Measurements from ENCODE around the gene TCEANC2.

TCEANC2 gene

DNA sequence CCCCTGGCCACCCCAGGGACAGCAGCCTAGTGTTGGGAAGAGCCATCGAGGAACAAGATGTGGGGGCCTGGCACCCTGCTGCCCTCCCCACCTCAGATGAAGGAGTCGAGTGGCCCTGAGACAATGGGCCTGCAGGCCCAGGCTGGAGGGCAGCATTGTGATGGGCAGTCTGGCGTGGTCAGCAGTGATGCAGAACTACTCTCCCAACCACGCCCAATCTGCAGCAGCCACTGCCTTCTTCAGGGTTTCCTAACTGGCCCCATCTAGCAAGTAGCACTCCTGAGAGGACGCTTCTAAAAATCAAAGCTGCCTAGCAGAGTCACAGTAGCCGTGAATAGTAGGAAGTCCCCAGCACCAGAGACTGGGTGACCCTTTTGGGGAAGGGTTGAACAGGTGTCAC is 80.9 kb downstream of the TCEANC2 start:
- no peak overlapping the region for H3K4me3 ChIP-seq (replicated peaks; ENCODE audit: low read depth, low read length)
- TF ChIP-seq, protein P1, sequence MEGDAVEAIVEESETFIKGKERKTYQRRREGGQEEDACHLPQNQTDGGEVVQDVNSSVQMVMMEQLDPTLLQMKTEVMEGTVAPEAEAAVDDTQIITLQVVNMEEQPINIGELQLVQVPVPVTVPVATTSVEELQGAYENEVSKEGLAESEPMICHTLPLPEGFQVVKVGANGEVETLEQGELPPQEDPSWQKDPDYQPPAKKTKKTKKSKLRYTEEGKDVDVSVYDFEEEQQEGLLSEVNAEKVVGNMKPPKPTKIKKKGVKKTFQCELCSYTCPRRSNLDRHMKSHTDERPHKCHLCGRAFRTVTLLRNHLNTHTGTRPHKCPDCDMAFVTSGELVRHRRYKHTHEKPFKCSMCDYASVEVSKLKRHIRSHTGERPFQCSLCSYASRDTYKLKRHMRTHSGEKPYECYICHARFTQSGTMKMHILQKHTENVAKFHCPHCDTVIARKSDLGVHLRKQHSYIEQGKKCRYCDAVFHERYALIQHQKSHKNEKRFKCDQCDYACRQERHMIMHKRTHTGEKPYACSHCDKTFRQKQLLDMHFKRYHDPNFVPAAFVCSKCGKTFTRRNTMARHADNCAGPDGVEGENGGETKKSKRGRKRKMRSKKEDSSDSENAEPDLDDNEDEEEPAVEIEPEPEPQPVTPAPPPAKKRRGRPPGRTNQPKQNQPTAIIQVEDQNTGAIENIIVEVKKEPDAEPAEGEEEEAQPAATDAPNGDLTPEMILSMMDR (IDR thresholded peaks at IDR 0.05; ENCODE audit: low read depth, low read length, missing control alignments): no peak
- DNase-seq (ENCODE audit: extremely low read depth, low read depth): no peak

DNA sequence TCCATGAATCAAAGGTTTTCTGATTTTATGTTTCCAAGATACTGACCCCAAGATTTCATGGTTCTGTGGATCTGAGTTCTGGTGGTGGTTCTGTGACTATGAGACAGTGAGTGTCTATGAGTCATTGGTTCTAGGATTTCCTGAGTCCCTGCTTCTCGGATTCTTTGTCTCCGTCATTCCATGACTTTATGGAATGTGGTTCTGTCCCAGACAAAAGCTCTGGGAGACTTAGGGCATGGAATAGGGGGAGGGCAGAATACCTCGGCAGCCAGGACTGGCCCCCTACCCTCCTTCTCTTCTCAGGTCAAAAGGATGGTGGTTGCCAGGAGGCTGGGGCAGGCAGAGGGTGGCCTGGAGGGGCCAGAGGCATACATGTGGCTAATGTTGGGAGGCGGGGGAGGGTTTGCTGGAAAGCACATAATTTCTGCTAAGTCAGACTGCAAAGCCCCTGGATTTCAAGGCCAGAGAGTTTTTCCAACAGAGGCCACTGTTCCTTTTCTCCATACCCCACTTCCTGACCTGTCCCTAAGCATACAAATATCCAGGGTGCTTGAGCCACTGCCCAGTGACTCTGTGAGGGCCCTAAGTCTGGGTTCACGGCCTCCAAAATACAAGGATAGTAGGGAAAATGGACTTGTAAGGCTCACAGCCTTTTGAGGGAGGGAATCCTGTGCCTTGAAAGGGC is 82.2 kb downstream of the TCEANC2 start:
- TF ChIP-seq, protein P1 (IDR thresholded peaks at IDR 0.05; ENCODE audit: low read depth, low read length, missing control alignments): no peak
- H3K4me3 ChIP-seq (replicated peaks; ENCODE audit: low read depth, low read length): no peak overlapping the region
- no peak for DNase-seq (ENCODE audit: extremely low read depth, low read depth)

DNA sequence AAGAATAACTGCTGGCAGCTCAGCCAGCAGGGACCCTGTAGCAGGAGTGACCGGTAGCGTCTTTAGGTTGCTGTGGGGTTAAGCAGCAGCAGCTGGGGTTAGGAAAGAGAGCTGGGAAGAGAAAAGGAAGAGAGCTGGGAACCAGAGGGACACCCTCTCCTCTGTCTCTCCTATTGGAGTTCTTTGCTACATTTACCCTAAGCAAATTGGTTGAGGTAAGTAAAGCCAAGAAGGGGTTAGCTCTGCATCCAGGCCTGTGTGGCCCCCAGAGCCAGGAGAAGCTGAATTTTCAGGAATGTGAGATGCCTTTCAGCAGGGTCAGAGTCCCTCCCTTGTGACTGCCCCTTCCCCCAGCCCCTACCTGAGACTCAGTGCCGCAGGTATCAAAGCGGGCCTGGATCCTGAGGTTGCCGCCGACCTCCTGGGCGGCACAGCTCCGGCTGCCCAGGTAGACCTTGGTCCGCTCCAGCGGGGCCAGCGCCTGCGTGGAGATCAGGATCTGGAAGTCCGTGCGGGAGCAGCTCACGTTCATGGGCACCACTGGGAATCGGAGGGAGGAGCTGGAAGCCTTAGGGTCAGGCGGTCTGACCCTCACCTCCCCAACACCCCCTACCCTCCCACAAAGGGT is 83.0 kb downstream of the TCEANC2 start:
- no peak overlapping the region for H3K4me3 ChIP-seq (replicated peaks; ENCODE audit: low read depth, low read length)
- TF ChIP-seq, protein P1 (IDR thresholded peaks at IDR 0.05; ENCODE audit: low read depth, low read length, missing control alignments): no peak
- no peak for DNase-seq (ENCODE audit: extremely low read depth, low read depth)

DNA sequence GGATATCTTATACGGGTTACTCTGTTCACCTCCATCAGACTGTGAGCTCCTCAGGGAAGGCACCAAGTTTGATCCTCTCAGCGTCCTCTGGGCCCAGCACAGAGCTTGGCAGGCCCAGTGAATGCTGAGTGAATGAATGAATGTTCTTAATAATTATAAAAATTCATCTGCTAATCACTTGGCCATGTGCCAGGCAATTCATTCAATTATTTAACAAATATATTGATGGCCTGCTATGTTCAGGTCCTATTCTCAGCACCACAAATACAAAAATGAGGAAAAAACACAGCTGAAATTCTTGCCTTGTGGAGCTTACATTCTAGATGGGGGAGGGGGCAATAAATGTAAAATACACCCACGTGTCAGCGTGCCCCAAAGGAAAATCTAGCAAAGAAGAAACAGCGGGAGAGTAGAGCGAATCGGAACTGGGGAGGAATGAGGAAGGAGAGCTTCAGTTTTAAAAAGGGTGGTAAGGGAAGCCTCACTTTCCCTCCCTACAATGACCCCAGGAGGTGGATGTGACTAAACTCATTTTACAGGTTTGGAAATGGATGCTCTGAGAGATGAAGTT is 83.6 kb downstream of the TCEANC2 start:
- no peak overlapping the region for H3K4me3 ChIP-seq (replicated peaks; ENCODE audit: low read depth, low read length)
- no peak for DNase-seq (ENCODE audit: extremely low read depth, low read depth)
- TF ChIP-seq, protein P1 (IDR thresholded peaks at IDR 0.05; ENCODE audit: low read depth, low read length, missing control alignments): no peak

DNA sequence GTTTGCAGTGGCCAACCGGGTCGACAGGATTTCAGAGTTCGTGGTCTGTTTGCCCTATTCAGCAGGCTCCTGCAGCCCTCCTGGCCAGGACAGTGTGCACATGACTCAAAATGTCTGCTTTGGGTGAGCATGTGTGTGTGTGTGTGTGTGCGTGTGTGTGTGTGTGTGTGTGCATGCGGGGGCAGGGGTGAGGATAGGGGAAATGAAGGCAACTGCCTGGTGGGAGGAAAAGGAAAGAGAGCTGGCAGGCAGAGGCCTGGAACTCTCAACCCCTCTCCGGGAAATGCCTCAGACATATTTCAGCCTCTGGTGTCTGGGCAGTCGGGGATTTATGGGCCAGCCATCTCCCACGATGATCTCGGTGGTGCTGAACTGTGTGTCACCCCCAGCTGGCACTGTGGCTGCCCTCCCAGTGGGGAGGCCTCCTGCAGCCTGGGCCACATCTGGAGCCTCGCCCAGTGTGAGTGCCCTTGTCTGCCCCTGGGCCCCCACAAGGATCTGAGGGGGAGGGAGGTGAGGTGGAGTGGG is 84.2 kb downstream of the TCEANC2 start:
- TF ChIP-seq, protein P1 (IDR thresholded peaks at IDR 0.05; ENCODE audit: low read depth, low read length, missing control alignments): no peak
- DNase-seq (ENCODE audit: extremely low read depth, low read depth): no peak
- H3K4me3 ChIP-seq (replicated peaks; ENCODE audit: low read depth, low read length): no peak overlapping the region

DNA sequence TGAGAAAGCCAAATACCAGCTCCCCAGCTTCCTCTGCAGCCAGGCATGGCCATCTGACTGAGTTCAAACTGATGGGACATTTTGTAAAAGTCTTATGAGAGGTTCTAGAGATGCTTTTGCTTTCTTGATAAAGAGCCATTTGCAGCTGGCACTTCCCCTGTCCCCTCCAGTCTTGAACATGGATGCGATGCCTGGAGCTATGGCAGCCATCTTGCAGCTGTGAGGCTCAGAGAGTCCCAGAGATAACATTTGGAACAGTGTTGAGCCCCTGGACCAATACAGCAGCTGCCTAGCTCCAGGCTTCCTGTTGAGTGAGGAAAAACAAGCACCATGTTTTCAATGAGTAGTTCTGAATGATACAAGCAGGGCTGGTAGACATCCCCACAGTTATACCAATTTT is 85.6 kb downstream of the TCEANC2 start:
- TF ChIP-seq, protein P1 (IDR thresholded peaks at IDR 0.05; ENCODE audit: low read depth, low read length, missing control alignments): no peak

More for the DNA sequence above, 85.6 kb downstream of the TCEANC2 start:
- no peak for DNase-seq (ENCODE audit: extremely low read depth, low read depth)
- no peak overlapping the region for H3K4me3 ChIP-seq (replicated peaks; ENCODE audit: low read depth, low read length)

Measured in HFF-Myc (cell line).